GM03348 (cell line): ENCODE data around the gene KDELR3.
A peak's percentile ranks its signal among the peaks of the same experiment; 100 is the strongest.
"Not testable (repeated sequence)": the region's sequence is repeated elsewhere in the genome, so short reads cannot be mapped to it uniquely, and the experiment has no call there.

Source experiments
- DNase-seq: peaks from one replicate; pipeline ENCODE4 v3.0.0; 2012; ENCODE audit warnings: low spot score

Gene KDELR3

GRCh38 chr22:38456841-38457699 lies 10.8 kb upstream of the KDELR3 start:
- DNase-seq: no peak

DNA sequence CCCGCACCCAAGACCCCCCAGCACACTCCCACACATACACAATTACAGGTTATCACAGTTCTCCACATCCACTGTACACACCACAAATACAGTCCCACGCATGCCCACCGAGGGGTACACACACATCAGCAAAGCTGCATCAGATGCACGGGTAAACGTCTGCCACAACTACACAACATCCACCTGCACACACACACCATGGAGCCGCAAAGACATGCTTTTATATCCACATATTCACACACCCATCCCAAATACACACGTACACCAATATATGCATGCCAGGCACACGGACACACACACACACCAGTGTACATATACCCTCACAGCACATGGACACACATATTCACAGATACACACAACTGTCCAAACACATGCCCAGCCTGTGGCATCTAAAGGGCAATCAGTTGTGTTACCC lies 7.5 kb upstream of the KDELR3 start:
- DNase-seq: no peak

DNA sequence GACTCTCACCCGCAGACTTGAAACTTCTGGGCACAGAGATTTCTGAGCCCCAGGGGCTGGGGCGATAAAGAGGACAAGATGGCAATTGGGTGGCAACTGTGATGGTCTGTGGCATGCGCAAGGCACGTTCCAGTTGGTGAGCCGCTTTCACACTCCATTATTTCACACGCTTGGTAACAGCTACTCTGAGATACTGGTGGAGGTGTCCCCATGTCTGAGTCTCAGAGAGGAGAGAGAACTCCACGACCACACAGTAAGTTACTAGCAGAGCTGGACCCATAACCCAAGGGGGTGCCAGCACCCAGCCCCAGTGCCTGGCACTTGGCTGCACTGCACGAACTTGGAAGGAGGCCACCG lies 6.9 kb upstream of the KDELR3 start:
- no peak for DNase-seq

DNA sequence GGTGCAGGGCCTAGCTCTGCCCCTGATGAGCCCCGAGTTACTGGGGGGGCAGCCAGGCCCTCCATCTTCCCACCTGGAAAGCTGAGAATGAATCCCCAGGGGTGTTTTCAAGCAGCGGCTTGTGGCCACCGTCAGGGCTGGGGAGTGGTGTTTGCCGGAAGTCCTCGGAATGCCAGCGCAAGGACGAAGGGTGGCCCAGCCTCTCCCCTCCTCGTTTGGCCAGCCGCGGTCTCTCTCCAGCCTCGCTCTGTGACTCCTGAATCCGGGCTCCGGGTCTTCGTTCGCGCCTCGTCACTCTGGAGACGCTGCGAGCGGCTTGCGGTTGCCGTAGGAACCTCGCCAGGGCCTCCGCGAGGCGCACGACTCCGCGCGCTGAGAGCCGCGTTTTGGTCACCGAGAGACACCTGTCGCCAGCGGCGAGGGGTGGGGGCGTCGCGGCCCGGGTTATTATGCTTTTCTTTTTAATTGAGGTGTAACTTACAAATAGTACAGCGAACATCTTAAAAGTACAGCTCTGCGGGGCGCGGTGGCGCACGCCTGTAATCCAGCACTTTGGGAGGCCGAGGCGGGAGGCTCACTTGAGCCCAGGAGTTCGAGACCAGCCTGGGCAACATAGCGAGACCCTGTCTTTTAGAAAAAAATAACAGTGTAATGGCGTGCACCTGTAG lies 6.3 kb upstream of the KDELR3 start:
- peak; percentile 88 for DNase-seq

DNA sequence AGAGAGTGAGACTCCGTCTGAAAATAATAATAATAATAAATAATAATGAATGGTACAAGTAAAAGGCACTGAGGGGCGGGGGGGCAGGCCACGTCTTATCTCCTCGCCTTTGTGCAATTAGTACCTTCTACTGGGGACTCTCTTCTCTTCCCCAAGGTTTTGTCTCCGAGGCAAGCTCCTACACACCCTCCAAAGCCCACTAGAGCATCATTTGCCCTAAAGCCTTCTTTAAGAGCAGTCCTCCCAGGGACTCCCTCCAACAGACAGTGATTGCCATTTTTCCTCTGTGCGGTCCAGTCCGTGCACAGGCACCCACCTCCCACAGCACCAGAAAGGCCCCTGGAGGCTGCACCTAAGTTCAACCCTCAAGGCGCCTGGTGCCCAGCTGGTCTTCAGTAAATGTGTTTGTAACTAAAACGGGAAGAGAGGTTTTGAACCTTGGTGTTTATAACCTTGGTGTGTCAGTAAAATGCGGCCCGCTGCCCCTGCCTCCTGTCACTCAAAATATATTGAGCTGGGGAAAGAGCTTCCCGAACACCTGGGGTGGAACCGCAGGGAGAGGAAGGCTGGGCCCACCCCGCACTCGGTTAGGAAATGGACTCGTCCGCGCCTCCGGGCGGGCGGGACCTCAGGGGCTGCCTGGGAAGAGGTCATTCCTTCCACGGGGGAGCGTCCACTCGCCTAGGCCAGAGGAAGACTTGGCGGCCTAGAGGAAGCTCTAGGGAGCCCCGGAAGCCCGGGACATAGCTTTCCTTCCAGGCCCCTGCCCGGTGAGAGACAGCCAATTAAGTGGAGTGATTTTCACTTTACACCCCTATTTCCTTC lies 4.7 kb upstream of the KDELR3 start:
- no peak for DNase-seq

DNA sequence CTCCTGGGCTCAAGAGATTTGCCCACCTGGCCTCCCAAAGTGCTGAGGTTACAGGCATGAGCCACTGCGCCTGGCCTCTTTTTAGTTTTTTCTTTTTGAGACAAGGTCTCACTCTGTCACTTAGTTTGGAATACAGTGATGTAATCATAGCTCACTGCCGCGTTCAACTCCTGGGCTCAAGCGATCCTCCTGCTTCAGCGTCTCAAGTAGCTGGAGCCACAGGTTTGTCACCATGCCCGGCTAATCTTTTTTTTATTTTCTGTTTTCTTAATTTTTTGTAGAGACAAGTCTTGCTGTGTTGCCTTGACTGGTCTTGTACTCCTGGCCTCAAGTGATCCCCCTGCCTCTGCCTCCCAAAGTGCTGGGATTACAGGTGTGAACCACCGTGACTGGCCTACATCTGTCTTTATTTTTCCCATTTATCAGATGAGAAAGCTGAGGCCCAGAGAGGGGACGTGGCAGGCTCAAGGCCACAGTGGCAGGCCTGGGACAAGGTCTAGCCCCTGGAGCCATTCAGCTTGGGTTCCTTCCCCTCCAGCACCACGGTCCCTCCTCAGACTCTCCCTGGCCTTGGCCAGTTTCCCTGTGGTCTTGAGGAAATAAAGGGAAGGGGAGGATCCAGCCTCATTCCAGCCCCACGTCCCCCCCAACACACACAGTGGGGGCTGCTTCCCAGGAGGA lies 2.8 kb upstream of the KDELR3 start:
- DNase-seq: no peak

DNA sequence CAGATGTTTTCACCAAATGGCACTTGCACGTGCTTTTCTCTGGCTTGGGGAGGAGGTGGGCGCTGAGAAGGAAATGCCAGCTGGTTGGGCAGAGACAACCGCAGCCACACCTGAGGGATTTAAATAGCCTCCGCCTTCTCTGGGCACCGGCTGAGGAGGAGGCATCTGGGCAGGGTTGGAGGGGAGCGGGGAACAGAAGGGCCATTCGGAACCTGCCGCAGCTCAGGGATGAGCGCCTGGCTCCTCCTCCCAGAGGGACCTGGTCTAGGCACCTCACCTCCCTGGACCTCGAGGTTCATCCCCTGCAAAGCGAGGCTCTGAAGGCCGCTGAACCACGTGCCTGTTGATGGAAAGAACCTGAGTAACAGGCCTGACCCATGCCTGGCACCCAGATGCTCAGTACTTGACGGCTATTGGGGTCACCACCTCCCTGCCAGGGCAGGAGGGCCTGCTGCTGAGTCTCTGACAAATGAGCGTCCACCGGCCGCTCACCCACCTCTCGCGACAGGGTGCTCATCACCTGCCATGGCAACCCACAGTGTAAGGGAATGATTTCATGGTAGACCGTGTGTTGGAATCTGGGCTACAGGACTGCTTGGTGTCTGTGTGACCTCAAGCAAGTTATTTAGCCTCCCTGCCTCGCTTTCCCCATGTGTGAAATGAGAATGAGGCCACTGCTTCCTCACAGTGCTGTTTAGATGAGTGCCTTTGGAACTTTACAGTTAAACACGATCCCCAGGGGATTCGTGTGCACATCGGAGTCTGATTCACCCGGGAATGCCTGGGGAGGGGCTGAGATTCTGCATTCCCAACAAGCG lies 2.0 kb upstream of the KDELR3 start:
- DNase-seq: no peak

GRCh38 chr22:38467438-38467903 lies 425 bp upstream of the KDELR3 start:
- DNase-seq: peak; percentile 55

DNA sequence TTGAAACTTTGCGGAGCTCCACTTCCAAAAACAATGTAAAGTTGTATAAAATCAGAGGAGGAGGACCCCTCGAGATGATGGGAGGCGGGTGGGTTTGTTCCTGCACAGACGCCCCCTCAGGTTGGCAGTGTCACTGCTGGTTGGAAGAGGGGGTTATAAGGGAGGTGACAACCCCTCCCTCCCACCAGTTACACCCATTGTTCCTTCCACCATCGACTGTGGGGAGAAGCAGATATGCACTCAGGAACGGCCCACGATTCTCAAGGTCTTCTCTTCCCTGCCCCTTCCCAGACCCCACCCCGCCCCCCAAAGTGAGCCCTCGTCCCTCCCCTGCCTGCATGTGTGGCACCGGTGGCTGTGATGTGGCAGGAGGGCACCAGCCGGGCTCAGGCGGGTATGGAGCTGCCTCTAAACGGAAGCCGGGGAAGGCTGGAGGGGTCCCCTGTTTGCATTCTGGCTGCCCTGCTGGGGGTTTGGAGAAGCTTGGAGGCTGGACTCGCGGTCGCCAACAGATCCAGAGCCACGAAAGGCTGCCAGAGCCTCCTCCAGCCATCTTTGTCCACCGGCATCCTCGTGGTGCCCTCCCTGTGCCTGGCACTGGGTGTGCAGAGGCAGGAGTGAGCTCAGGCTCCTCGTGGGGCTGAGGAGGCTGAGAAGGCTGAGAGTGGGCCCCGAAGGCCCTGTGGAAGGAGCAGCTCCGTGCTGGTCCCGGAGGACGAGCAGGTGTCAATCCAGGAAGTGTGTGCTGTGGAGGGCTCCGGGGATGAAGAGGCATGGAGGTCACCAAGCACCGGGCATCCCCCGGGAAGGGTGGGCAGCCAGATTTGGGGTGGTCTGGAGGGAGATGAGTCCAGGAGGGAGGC lies 778 bp downstream of the KDELR3 start:
- peak; percentile 67 for DNase-seq

DNA sequence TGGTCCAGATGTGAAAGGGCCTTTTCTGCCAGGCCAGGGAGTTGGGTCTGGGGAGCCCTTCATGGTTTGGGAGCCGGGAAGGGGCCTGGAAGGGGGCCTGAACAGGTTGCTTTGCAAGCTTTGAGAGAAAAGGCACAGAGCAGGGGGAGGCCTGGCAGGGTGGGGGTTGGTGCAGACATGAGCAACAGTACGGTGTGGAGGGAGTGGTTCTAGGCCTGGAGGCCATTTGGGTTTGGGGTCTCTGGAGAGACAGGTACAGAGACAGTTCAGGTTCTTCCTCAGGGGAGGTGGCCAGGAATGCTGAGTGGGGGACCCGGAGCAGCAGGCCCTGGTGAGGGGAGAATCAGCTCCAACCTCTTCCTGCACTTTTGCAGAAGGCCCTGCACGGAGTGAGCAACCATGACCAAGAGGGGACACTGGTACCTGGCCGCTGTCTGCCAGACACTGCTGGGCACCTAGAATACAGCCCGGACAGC lies 1.4 kb downstream of the KDELR3 start:
- no peak for DNase-seq

DNA sequence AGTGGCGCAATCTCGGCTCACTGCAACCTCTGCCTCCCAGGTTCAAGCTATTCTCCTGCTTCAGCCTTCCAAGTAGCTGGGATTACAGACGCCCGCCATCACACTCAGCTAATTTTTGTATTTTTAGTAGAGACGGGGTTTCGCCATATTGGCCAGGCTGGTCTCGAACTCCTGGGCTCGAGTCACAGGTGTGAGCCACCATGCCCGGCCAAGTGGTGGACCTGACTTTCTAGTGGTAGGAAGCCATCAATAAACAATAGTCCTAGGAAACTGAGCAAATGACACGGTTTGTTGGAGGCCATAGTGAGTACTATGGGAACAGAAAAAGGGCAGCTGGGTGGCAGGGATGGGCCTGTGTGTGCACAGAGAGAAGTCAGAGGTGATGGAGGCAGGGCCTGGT lies 2.3 kb downstream of the KDELR3 start:
- DNase-seq: not testable (repeated sequence)

- no peak for DNase-seq
These were observed 3.3 kb downstream of the KDELR3 start for GRCh38 chr22:38471237-38471636.

- DNase-seq: no peak
These were observed 6.2 kb downstream of the KDELR3 start for GRCh38 chr22:38474003-38474607.

- no peak for DNase-seq
These were observed 9.7 kb downstream of the KDELR3 start for GRCh38 chr22:38477585-38477984.

- DNase-seq: no peak
These were observed 11.4 kb downstream of the KDELR3 start for GRCh38 chr22:38479096-38479837.

DNA sequence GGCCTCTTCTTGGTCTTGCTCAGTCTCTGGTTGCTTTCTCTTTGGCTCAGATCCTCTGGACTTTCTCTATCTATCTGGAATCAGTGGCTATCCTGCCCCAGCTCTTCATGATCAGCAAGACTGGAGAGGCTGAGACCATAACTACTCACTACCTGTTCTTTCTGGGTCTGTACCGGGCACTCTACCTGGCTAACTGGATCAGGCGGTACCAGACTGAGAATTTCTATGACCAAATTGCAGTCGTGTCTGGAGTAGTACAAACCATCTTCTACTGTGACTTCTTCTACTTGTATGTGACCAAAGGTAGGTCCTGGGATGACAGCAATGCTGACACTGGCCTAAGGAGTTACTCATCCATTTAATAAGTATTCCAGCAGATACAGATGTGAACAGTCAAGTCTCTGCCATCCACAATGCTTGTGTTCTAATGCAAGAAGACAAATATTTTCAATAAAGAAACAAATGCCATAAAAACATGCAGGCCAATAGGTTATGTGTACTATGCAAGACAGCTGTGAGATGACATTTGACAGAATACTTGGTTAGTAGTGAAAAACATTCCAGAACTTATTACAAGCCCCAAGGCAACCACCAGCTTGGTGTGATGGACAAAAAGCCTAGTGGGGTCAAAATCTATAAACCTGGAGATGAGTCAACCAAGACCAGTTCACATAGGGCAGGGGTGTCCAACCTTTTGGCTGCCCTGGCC lies 13.4 kb downstream of the KDELR3 start:
- no peak for DNase-seq

GRCh38 chr22:38481871-38482332 lies 14.0 kb downstream of the KDELR3 start:
- no peak for DNase-seq

DNA sequence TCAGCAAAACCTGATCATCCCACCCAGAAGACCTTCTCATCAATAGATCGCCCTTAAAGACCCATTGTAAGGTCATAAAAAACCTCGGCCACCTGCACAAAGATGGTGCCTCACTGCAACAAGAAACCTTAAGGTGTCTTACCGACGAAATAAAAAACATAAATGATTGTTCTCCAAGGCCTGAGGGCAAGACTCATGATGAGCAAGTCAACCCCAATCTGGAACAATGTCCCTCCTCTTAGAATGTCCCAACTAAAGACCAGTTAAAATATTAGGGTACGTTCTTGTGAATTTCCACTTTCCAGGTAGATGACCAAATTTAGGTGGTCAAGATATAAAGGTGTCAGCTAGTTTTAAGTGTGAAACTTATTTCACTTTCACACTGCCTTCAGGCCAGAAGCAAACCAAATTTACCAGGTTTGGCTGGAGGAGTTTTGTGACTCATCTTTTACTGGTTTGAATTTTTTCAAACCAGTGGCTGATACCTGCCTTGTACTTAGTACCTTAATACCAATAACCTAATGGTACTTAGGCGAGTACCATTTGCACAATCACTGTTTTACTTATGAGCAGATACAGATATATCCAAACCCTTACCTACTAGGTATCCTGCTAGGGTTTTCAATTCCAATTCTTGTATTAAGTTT lies 14.9 kb downstream of the KDELR3 start:
- no peak for DNase-seq
